OCI-LY3 (cell line): ENCODE results near the gene EPN3.

Experiments
- H2AFZ ChIP-seq: fragments of 200-600, 300-600 bp; shearing (Covaris generic); 2 replicates; pipeline ENCODE4 v1.6.0; 2014; ENCODE audit warnings: antibody characterized with exemption, low read depth, low read length
- H3K27ac ChIP-seq: fragments of 200-600, 300-600 bp; sonication (generic); 2 replicates; pipeline ENCODE4 v1.5.1; 2014; ENCODE audit warnings: mild to moderate bottlenecking, low read length, moderate library complexity, mixed read lengths
- H3K27me3 ChIP-seq: fragments of 200-600, 300-600 bp; sonication (generic); 2 replicates; pipeline ENCODE4 v1.6.1; 2014; ENCODE audit warnings: low read depth, low read length, mixed read lengths
- H3K36me3 ChIP-seq: fragments of 200-600, 300-600 bp; sonication (generic); replicated peaks from 2 replicates; pipeline ENCODE3; 2014; ENCODE audit warnings: low read depth, low read length, mixed read lengths
- H3K4me1 ChIP-seq: fragments of 300-600, 200-600 bp; sonication (generic); 2 replicates; pipeline ENCODE4 v1.6.1; 2014; ENCODE audit warnings: low read length, mixed read lengths
- H3K4me2 ChIP-seq: fragments of 200-600, 300-600 bp; sonication (generic); 2 replicates; pipeline ENCODE4 v1.6.1; 2014; ENCODE audit warnings: low read length, mixed read lengths
- H3K4me3 ChIP-seq: fragments of 300-600, 200-600 bp; sonication (generic); 2 replicates; pipeline ENCODE4 v1.5.1; 2014; ENCODE audit warnings: antibody characterized with exemption, mild to moderate bottlenecking, low read length, moderate library complexity
- H3K79me2 ChIP-seq: fragments of 300-600, 200-600 bp; shearing (Covaris generic); 2 replicates; pipeline ENCODE4 v1.6.1; 2014; ENCODE audit warnings: mild to moderate bottlenecking, low read length, mixed read lengths
- H3K9ac ChIP-seq: fragments of 300-600, 200-600 bp; shearing (Covaris generic); 2 replicates; pipeline ENCODE4 v1.6.0; 2014; ENCODE audit warnings: mild to moderate bottlenecking, low read length, moderate library complexity
- H3K9me3 ChIP-seq: fragments of 200-600, 300-600 bp; shearing (Covaris generic); 2 replicates; pipeline ENCODE4 v1.6.1; 2014; ENCODE audit warnings: low read length, mixed read lengths; ENCODE audit not compliant: insufficient read depth
- H4K20me1 ChIP-seq: fragments of 200-600, 300-600 bp; sonication (generic); 2 replicates; pipeline ENCODE4 v1.6.1; 2016; ENCODE audit warnings: low read length, mixed read lengths; ENCODE audit not compliant: insufficient read depth
- EZH2phosphoT487 ChIP-seq: fragments of 200-600 bp; shearing (Covaris generic); IDR thresholded peaks from 2 replicates; pipeline ENCODE4 v1.6.1; 2018; ENCODE audit warnings: antibody characterized with exemption, mixed run types, low read depth
- TF ChIP-seq, protein P1 (sequence below): fragments of 200-600, 300-600 bp; sonication (generic); IDR thresholded peaks from 2 replicates; pipeline ENCODE4 v1.5.1; 2014; ENCODE audit warnings: antibody characterized with exemption, low read length, low read depth

Gene EPN3

GRCh38 chr17:50583641-50584040 lies 51.1 kb downstream of the EPN3 start:
- no peaks in the 10 kb centered on the region for H3K9me3 ChIP-seq
- no peak overlapping the region for H3K27ac ChIP-seq
- no peaks in the 10 kb centered on the region for H4K20me1 ChIP-seq
- no peak overlapping the region for H3K4me2 ChIP-seq
- no peak overlapping the region for H2AFZ ChIP-seq
- no peak overlapping the region for H3K9ac ChIP-seq
- H3K36me3 ChIP-seq, result no peaks in the 10 kb centered on the region
- no peaks in the 10 kb centered on the region for H3K79me2 ChIP-seq
- H3K4me3 ChIP-seq, result no peak overlapping the region
- no peaks in the 10 kb centered on the region for H3K4me1 ChIP-seq
- peaks cover 66% of the 10 kb centered on the region for H3K27me3 ChIP-seq
- no peak for TF ChIP-seq EZH2phosphoT487
- TF ChIP-seq, protein P1, sequence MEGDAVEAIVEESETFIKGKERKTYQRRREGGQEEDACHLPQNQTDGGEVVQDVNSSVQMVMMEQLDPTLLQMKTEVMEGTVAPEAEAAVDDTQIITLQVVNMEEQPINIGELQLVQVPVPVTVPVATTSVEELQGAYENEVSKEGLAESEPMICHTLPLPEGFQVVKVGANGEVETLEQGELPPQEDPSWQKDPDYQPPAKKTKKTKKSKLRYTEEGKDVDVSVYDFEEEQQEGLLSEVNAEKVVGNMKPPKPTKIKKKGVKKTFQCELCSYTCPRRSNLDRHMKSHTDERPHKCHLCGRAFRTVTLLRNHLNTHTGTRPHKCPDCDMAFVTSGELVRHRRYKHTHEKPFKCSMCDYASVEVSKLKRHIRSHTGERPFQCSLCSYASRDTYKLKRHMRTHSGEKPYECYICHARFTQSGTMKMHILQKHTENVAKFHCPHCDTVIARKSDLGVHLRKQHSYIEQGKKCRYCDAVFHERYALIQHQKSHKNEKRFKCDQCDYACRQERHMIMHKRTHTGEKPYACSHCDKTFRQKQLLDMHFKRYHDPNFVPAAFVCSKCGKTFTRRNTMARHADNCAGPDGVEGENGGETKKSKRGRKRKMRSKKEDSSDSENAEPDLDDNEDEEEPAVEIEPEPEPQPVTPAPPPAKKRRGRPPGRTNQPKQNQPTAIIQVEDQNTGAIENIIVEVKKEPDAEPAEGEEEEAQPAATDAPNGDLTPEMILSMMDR, result no peak

DNA sequence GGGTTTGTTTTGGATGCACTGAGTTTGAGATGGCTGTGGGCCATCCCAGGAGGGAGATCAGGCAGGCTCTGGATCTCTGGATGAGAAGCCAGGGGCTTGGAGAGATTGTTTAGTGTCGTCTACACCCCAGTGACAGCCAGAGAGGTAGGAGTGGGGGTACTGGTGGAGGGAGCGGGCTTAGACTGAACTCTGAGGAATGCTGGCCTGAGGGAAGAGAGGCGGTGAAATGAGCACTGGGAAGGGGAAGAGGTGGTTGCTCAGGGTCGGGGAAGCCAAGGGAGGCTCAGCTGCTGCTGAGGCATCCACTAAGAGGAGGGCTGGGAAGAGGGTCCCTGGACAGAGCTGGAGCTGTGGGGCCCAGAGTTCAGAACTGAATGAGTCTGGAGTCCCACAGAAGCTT lies 51.6 kb downstream of the EPN3 start:
- no peak for TF ChIP-seq EZH2phosphoT487
- TF ChIP-seq, protein P1, result no peak
- H3K36me3 ChIP-seq, result no peaks in the 10 kb centered on the region
- H3K9me3 ChIP-seq, result no peaks in the 10 kb centered on the region
- H3K4me1 ChIP-seq, result no peaks in the 10 kb centered on the region
- H3K9ac ChIP-seq, result no peak overlapping the region
- H3K79me2 ChIP-seq, result no peaks in the 10 kb centered on the region
- no peak overlapping the region for H3K27ac ChIP-seq
- peaks cover 62% of the 10 kb centered on the region for H3K27me3 ChIP-seq
- H3K4me3 ChIP-seq, result no peak overlapping the region
- no peaks in the 10 kb centered on the region for H4K20me1 ChIP-seq
- no peak overlapping the region for H2AFZ ChIP-seq
- no peak overlapping the region for H3K4me2 ChIP-seq

DNA sequence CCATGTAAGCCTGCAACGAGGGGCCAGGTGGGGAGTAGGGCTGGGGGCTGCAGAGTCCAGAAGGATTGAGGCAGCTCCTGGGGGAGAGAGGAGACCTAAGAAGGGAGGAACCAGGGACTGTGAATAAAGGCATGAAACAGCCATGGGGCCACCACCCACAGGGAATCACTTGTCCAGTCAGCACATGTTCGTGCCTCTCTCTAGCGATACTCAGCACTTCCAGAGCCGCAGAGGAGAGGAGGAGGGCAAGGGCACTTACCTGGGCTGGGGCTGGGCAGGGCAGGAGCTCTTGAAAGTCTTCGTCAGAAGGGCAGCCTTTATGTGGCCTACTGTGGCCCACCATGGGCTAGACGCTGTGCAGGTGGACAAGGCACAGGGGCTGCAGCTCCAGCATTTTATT lies 52.2 kb downstream of the EPN3 start:
- Histone ChIP-seq H3K9me3 (no peaks in the 10 kb centered on the region), H2AFZ (no peak overlapping the region), H3K27me3 (peaks cover 56% of the 10 kb centered on the region), H3K27ac (no peak overlapping the region), H3K9ac (no peak overlapping the region), H4K20me1 (no peaks in the 10 kb centered on the region), H3K4me2 (no peak overlapping the region), H3K4me1 (no peaks in the 10 kb centered on the region), H3K4me3 (no peak overlapping the region), H3K36me3 (no peaks in the 10 kb centered on the region), H3K79me2 (no peaks in the 10 kb centered on the region)
- no peak for TF ChIP-seq EZH2phosphoT487
- TF ChIP-seq, protein P1, result no peak

DNA sequence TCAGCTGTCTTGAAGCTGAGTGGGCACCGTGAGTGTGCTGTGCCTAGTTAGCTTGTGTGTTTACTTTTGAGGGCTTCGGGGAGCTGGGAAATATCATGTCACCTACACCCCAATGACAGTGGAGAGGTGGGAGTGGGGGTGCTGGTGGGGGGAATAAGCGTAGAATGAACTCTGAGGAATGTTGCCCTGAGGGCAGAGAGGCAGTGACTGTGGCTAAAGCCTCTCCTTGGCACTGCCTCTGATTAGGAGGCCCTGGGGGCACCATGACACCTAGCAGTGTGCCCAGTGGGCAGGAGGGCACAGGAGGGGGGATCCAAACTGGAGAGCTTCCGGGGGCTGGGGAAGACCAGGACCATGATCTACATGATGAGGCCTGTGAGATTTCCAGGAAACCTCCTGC lies 52.8 kb downstream of the EPN3 start:
- no peak overlapping the region for H3K4me2 ChIP-seq
- H3K27ac ChIP-seq, result no peak overlapping the region
- no peak overlapping the region for H3K4me3 ChIP-seq
- H3K79me2 ChIP-seq, result no peaks in the 10 kb centered on the region
- no peaks in the 10 kb centered on the region for H4K20me1 ChIP-seq
- TF ChIP-seq, protein P1, result no peak
- no peak for TF ChIP-seq EZH2phosphoT487
- no peaks in the 10 kb centered on the region for H3K9me3 ChIP-seq
- no peak overlapping the region for H3K9ac ChIP-seq
- H3K27me3 ChIP-seq, result peaks cover 50% of the 10 kb centered on the region
- no peaks in the 10 kb centered on the region for H3K36me3 ChIP-seq
- no peak overlapping the region for H2AFZ ChIP-seq
- no peaks in the 10 kb centered on the region for H3K4me1 ChIP-seq
